Upper lobe of left lung (tissue), 4 donors: Measurements from ENCODE around the gene ACLY.

Experiments used
- EP300 ChIP-seq, 4 donors: sonication (generic); formaldehyde crosslinking; IDR thresholded peaks; one replicate each; pipeline ENCODE4 v1.5.1; 2017; ENCODE audit warnings: antibody characterized with exemption in 4 of 4, control low read depth in 2 of 4
- POLR2A ChIP-seq, 4 donors: fragments of 450-650 bp; IDR thresholded peaks; one replicate each; pipeline ENCODE4 v1.5.1; 2016 to 2017; ENCODE audit warnings: antibody characterized with exemption in 4 of 4, mild to moderate bottlenecking in 2 of 4
- POLR2AphosphoS5 ChIP-seq, 2 donors: sonication (generic); formaldehyde crosslinking; IDR thresholded peaks; one replicate each; pipeline ENCODE4 v1.5.1; 2017; ENCODE audit warnings: antibody characterized with exemption in 2 of 2
- TF ChIP-seq, protein P1 (sequence below), 6 experiments: fragments of 450-650 bp in 4 of 6; fragments of 200-600 bp in 2 of 6; sonication (generic) in 2 of 6; IDR thresholded peaks; one replicate each; pipeline ENCODE4 v1.5.1; 2016 to 2019; ENCODE audit warnings: antibody characterized with exemption in 6 of 6

DNA sequence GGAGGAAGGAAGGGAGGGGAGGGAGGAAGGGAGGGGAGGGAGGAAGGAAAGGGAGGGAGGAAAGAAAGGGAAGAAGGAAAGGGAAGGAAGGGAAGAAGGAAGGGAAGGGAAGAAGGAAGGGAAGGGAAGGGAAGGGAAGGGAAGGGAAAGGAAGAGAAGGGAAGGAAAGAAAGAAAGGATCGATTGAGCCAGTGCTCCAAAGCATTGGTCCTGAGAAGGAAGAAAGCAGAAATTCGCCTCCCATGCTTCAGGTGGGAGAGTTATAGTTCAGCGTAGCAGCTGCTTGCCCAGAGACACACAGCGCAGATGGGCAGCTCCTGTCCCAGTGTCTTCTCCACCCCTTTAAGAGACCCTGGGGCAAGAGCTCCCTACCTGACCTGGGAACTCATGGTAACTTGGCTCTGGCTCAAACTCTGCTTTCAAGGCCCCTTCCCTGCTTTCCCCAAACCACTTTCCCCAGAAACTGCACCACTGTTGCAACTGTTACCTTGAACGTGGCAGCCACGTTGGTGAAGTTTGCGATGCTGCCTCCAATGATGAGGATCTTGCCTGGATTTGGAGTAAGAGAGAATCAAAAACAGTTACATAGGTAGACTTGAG is 14.4 kb downstream of the ACLY start:
- no peak for TF ChIP-seq POLR2AphosphoS5 (IDR thresholded peaks at IDR 0.05)
- TF ChIP-seq, protein P1, sequence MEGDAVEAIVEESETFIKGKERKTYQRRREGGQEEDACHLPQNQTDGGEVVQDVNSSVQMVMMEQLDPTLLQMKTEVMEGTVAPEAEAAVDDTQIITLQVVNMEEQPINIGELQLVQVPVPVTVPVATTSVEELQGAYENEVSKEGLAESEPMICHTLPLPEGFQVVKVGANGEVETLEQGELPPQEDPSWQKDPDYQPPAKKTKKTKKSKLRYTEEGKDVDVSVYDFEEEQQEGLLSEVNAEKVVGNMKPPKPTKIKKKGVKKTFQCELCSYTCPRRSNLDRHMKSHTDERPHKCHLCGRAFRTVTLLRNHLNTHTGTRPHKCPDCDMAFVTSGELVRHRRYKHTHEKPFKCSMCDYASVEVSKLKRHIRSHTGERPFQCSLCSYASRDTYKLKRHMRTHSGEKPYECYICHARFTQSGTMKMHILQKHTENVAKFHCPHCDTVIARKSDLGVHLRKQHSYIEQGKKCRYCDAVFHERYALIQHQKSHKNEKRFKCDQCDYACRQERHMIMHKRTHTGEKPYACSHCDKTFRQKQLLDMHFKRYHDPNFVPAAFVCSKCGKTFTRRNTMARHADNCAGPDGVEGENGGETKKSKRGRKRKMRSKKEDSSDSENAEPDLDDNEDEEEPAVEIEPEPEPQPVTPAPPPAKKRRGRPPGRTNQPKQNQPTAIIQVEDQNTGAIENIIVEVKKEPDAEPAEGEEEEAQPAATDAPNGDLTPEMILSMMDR (IDR thresholded peaks at IDR 0.05), result no peak
- TF ChIP-seq EP300 (IDR thresholded peaks at IDR 0.05), result no peak
- no peak for TF ChIP-seq POLR2A (IDR thresholded peaks at IDR 0.05)
